Measurements from ENCODE around the gene IPO13. TPM values are rescaled to one million over a fixed set of nuclear protein-coding genes. Genes with fewer than 3 reads are reported as not detected.

IPO13 gene
- total and polyA plus RNA-seq, 2 donors from 2014 or later: 33.8 to 56.1 TPM

GRCh38 chr1:43981135-43981491 is 34.4 kb downstream of the IPO13 start:
- DNase-seq (peak in 2 of 5 donors; percentile 35 to 64), FAIRE-seq (no peak)
- Histone ChIP-seq H3K27ac (ENCODE audit: low read depth in 2 of 2, low read length in 2 of 2) (no peak overlapping the region), H3K4me3 (ENCODE audit: low read length in 3 of 3) (no peak overlapping the region), H3K9me3 (ENCODE audit: control insufficient read depth in 2 of 3, insufficient read depth in 1 of 3, low read length in 3 of 3) (no peaks in the 10 kb centered on the region), H3K36me3 (ENCODE audit: control insufficient read depth in 2 of 3, insufficient read depth in 3 of 3, low read length in 3 of 3) (peaks cover 5 to 29% (median 6%) of the 10 kb centered on the region in 3 donors), H3K4me1 (ENCODE audit: control insufficient read depth in 2 of 3, insufficient read depth in 2 of 3, low read depth in 1 of 3, low read length in 3 of 3) (peaks cover 0 to 23% (median 7%) of the 10 kb centered on the region in 3 donors), H3K9ac (ENCODE audit: low read length in 3 of 3) (no peak overlapping the region), H3K27me3 (ENCODE audit: control insufficient read depth, insufficient read depth, low read length) (no peaks in the 10 kb centered on the region)
- intact Hi-C loops (cut with DNase I): no loop called here
- no peak for TF ChIP-seq CTCF (IDR thresholded peaks at IDR 0.05; ENCODE audit: borderline replicate concordance, extremely low read depth, insufficient read depth)

GRCh38 chr1:43981636-43982035 is 34.9 kb downstream of the IPO13 start:
- Histone ChIP-seq H3K9ac (ENCODE audit: low read length in 3 of 3) (no peak overlapping the region), H3K9me3 (ENCODE audit: control insufficient read depth in 2 of 3, insufficient read depth in 1 of 3, low read length in 3 of 3) (no peaks in the 10 kb centered on the region), H3K27ac (ENCODE audit: low read depth in 2 of 2, low read length in 2 of 2) (no peak overlapping the region), H3K36me3 (ENCODE audit: control insufficient read depth in 2 of 3, insufficient read depth in 3 of 3, low read length in 3 of 3) (peaks cover 4 to 24% (median 6%) of the 10 kb centered on the region in 3 donors), H3K4me3 (ENCODE audit: low read length in 3 of 3) (no peak overlapping the region), H3K27me3 (ENCODE audit: control insufficient read depth, insufficient read depth, low read length) (no peaks in the 10 kb centered on the region), H3K4me1 (ENCODE audit: control insufficient read depth in 2 of 3, insufficient read depth in 2 of 3, low read depth in 1 of 3, low read length in 3 of 3) (peaks cover 0 to 18% (median 12%) of the 10 kb centered on the region in 3 donors)
- FAIRE-seq: no peak
- no peak for DNase-seq
- intact Hi-C loops (cut with DNase I): no loop called here
- no peak for TF ChIP-seq CTCF (IDR thresholded peaks at IDR 0.05; ENCODE audit: borderline replicate concordance, extremely low read depth, insufficient read depth)

- H3K27ac ChIP-seq (ENCODE audit: low read depth in 2 of 2, low read length in 2 of 2): no peak overlapping the region
- TF ChIP-seq CTCF (IDR thresholded peaks at IDR 0.05; ENCODE audit: borderline replicate concordance, extremely low read depth, insufficient read depth): no peak
- H3K4me1 ChIP-seq (ENCODE audit: control insufficient read depth in 2 of 3, insufficient read depth in 2 of 3, low read depth in 1 of 3, low read length in 3 of 3): peaks cover 0 to 19% (median 18%) of the 10 kb centered on the region in 3 donors
- H3K4me3 ChIP-seq (ENCODE audit: low read length in 3 of 3): no peak overlapping the region
- no peak overlapping the region for H3K9ac ChIP-seq (ENCODE audit: low read length in 3 of 3)
- no peaks in the 10 kb centered on the region for H3K9me3 ChIP-seq (ENCODE audit: control insufficient read depth in 2 of 3, insufficient read depth in 1 of 3, low read length in 3 of 3)
- DNase-seq: no peak
- peaks cover 4 to 18% (median 6%) of the 10 kb centered on the region in 3 donors for H3K36me3 ChIP-seq (ENCODE audit: control insufficient read depth in 2 of 3, insufficient read depth in 3 of 3, low read length in 3 of 3)
- FAIRE-seq: no peak
- no peaks in the 10 kb centered on the region for H3K27me3 ChIP-seq (ENCODE audit: control insufficient read depth, insufficient read depth, low read length)
- intact Hi-C loops (cut with DNase I): no loop called here
These were observed 35.5 kb downstream of the IPO13 start for GRCh38 chr1:43982241-43982640.

- Histone ChIP-seq H3K4me1 (ENCODE audit: control insufficient read depth in 2 of 3, insufficient read depth in 2 of 3, low read depth in 1 of 3, low read length in 3 of 3) (peaks cover 0 to 21% (median 21%) of the 10 kb centered on the region in 3 donors), H3K36me3 (ENCODE audit: control insufficient read depth in 2 of 3, insufficient read depth in 3 of 3, low read length in 3 of 3) (peaks cover 0 to 12% (median 2%) of the 10 kb centered on the region in 3 donors), H3K27me3 (ENCODE audit: control insufficient read depth, insufficient read depth, low read length) (no peaks in the 10 kb centered on the region), H3K9ac (ENCODE audit: low read length in 3 of 3) (no peak overlapping the region), H3K9me3 (ENCODE audit: control insufficient read depth in 2 of 3, insufficient read depth in 1 of 3, low read length in 3 of 3) (no peaks in the 10 kb centered on the region), H3K4me3 (ENCODE audit: low read length in 3 of 3) (no peak overlapping the region), H3K27ac (ENCODE audit: low read depth in 2 of 2, low read length in 2 of 2) (no peak overlapping the region)
- intact Hi-C loops (cut with DNase I): no loop called here
- DNase-seq (peak in 3 of 5 donors; percentile 41 to 57 (median 55)), FAIRE-seq (no peak)
- TF ChIP-seq CTCF (IDR thresholded peaks at IDR 0.05; ENCODE audit: borderline replicate concordance, extremely low read depth, insufficient read depth): no peak
These were observed 36.1 kb downstream of the IPO13 start for GRCh38 chr1:43982808-43983207.

Measured in kidney (tissue), 14 donors.